HCT116 (cell line): ENCODE measurements around the gene SOX9. TPM values are rescaled to one million over a fixed set of nuclear protein-coding genes. Genes with fewer than 3 reads are reported as not detected.

Experiments used
- ATAC-seq: fragments of 200-7000 bp; cut with Tn5 transposase; 2 replicates; pipeline ENCODE4 v1.9.1; 2020; ENCODE audit warnings: mild to moderate bottlenecking, moderate library complexity
- BruUV-seq: library from RNA; stranded (reverse); fragments of 400-500 nt; replicated peaks from 2 replicates; lab custom pipeline; 2021; lab: Mats Ljungman, UMichigan
- CTCF ChIA-PET: fragments of 300-600 bp; sonication (Branson Sonifier 250); formaldehyde crosslinking; loops from one replicate; lab custom pipeline; 2021; ENCODE audit warnings: antibody characterized with exemption; lab: Charles Lee
- POLR2A ChIA-PET: fragments of 300-600, 350-600 bp; sonication (Branson Sonifier 250); formaldehyde crosslinking; loops from one replicate; lab custom pipeline; 2021; ENCODE audit warnings: antibody characterized with exemption; lab: Charles Lee
- RAD21 ChIA-PET, 2 experiments: fragments of 300-600 bp; sonication (Branson Sonifier 250); formaldehyde crosslinking; loops; one replicate each; lab custom pipeline; 2023; ENCODE audit warnings: low total read pairs in 2 of 2; ENCODE audit not compliant: uncharacterized antibody in 2 of 2, unreplicated experiment in 2 of 2, low non-redundant PET in 1 of 2; lab: Charles Lee
- DNase-seq: peaks from one replicate; pipeline ENCODE4 v3.0.0-alpha.2; 2010; ENCODE audit warnings: low read depth, low spot score
- H2AFZ ChIP-seq: fragments of 200-600 bp; shearing (Covaris generic), sonication (generic); 2 replicates; pipeline ENCODE4 v1.6.1; 2017; ENCODE audit warnings: low read depth, mixed run types, mixed read lengths, antibody characterized with exemption, low read length; ENCODE audit not compliant: poor library complexity, severe bottlenecking
- H3K27ac ChIP-seq: 2 replicates; pipeline ENCODE4 v1.5.1; 2012; ENCODE audit warnings: low read depth, low read length
- H3K27me3 ChIP-seq: fragments of 200-600 bp; sonication (generic); 2 replicates; pipeline ENCODE4 v1.6.1; 2016; ENCODE audit warnings: mixed run types, low read length, mixed read lengths; ENCODE audit not compliant: insufficient read depth
- H3K36me3 ChIP-seq, 2 experiments: fragments of 200-500 bp in 1 of 2; fragments of 200-600 bp in 1 of 2; sonication (Bioruptor generic) in 1 of 2; sonication (generic) in 1 of 2; 2 replicates each; pipeline versions ENCODE4 v1.5.1 to v1.6.1; 2014 to 2016; ENCODE audit warnings: low read length in 2 of 2, inconsistent platforms in 1 of 2, mixed read lengths in 1 of 2, mixed run types in 1 of 2; ENCODE audit not compliant: insufficient read depth in 2 of 2, control insufficient read depth in 1 of 2
- H3K4me1 ChIP-seq, 2 experiments: fragments of 200-600 bp in 1 of 2; sonication (generic) in 1 of 2; 2 replicates each; pipeline versions ENCODE4 v1.5.1 to v1.6.1; 2012 to 2017; ENCODE audit warnings: low read length in 2 of 2, inconsistent platforms in 1 of 2, mild to moderate bottlenecking in 1 of 2, mixed read lengths in 1 of 2, mixed run types in 1 of 2, moderate library complexity in 1 of 2; ENCODE audit not compliant: insufficient read depth in 2 of 2, control insufficient read depth in 1 of 2
- H3K4me2 ChIP-seq: fragments of 200-600 bp; sonication (generic); 2 replicates; pipeline ENCODE4 v1.6.1; 2017; ENCODE audit warnings: mixed run types, low read length, mixed read lengths
- H3K4me3 ChIP-seq, 2 experiments: fragments of 200-600 bp in 1 of 2; sonication (generic) in 1 of 2; replicated peaks in 1 of 2; 2 replicates each; pipeline ENCODE4 v1.5.1; 2011 to 2016; ENCODE audit warnings: low read length in 2 of 2, control low read depth in 1 of 2, low read depth in 1 of 2, mild to moderate bottlenecking in 1 of 2, mixed read lengths in 1 of 2, mixed run types in 1 of 2
- H3K79me2 ChIP-seq: fragments of 200-600 bp; sonication (generic); 2 replicates; pipeline ENCODE4 v1.6.1; 2017; ENCODE audit warnings: mild to moderate bottlenecking, mixed run types, low read length, moderate library complexity, mixed read lengths; ENCODE audit not compliant: insufficient read depth
- H3K9ac ChIP-seq: fragments of 200-600 bp; sonication (generic); 2 replicates; pipeline ENCODE4 v1.6.1; 2016; ENCODE audit warnings: low read length, mixed read lengths
- H3K9me2 ChIP-seq: fragments of 200-600 bp; sonication (generic), shearing (Covaris generic); 2 replicates; pipeline ENCODE4 v1.6.1; 2017; ENCODE audit warnings: mixed run types, mild to moderate bottlenecking, moderate library complexity; ENCODE audit not compliant: insufficient read depth
- H3K9me3 ChIP-seq, 2 experiments: fragments of 200-500 bp in 1 of 2; fragments of 200-600 bp in 1 of 2; sonication (Bioruptor generic) in 1 of 2; sonication (generic) in 1 of 2; 2 replicates each; pipeline ENCODE4 v1.6.1; 2014 to 2017; ENCODE audit warnings: low read length in 2 of 2, mixed read lengths in 2 of 2, inconsistent platforms in 1 of 2, low read depth in 1 of 2, mild to moderate bottlenecking in 1 of 2, mixed run types in 1 of 2, moderate library complexity in 1 of 2; ENCODE audit not compliant: control insufficient read depth in 1 of 2, insufficient read depth in 1 of 2
- H4K20me1 ChIP-seq: fragments of 200-600 bp; sonication (generic), shearing (Covaris generic); 2 replicates; pipeline ENCODE4 v1.6.1; 2017; ENCODE audit warnings: mixed run types, mild to moderate bottlenecking, moderate library complexity; ENCODE audit not compliant: insufficient read depth
- CBX3 ChIP-seq: IDR thresholded peaks from 2 replicates; pipeline ENCODE4 v1.6.1; 2012; ENCODE audit warnings: low read depth
- ELF1 ChIP-seq: IDR thresholded peaks from 2 replicates; pipeline ENCODE4 v1.6.1; 2012; ENCODE audit warnings: low read depth, borderline replicate concordance
- EZH2 ChIP-seq: fragments of 200-600 bp; sonication (generic); IDR thresholded peaks from 2 replicates; pipeline ENCODE4 v1.6.1; 2017; ENCODE audit warnings: antibody characterized with exemption, mixed run types
- EZH2phosphoT487 ChIP-seq: fragments of 200-600 bp; IDR thresholded peaks from 2 replicates; pipeline ENCODE4 v1.6.1; 2018; ENCODE audit warnings: antibody characterized with exemption, borderline replicate concordance
- FOSL1 ChIP-seq: IDR thresholded peaks from 2 replicates; pipeline ENCODE4 v1.6.1; 2012; ENCODE audit warnings: low read depth
- MAX ChIP-seq: IDR thresholded peaks from 2 replicates; pipeline ENCODE4 v1.6.1; 2012
- POLR2AphosphoS5 ChIP-seq: IDR thresholded peaks from 2 replicates; pipeline ENCODE4 v1.6.1; 2011; ENCODE audit warnings: mild to moderate bottlenecking, low read depth, low read length, moderate library complexity
- SIN3A ChIP-seq: IDR thresholded peaks from 2 replicates; pipeline ENCODE4 v1.6.1; 2012; ENCODE audit warnings: low read depth
- ZFX ChIP-seq: fragments of 450-650 bp; IDR thresholded peaks from 2 replicates; pipeline ENCODE4 v1.6.1; 2017
- ZNF274 ChIP-seq: fragments of 200-500 bp; sonication (Bioruptor generic); IDR thresholded peaks from 2 replicates; pipeline ENCODE4 v1.6.1; 2014; ENCODE audit warnings: mild to moderate bottlenecking, low read depth, low read length, inconsistent platforms
- intact Hi-C: fragments of 100-400 bp; cut with micrococcal nuclease; formaldehyde crosslinking; loops from 2 replicates; pipeline ENCODE4 v1.10.0; 2022
- total RNA-seq: library from RNA; stranded (reverse); gene quantifications from one replicate; pipeline ENCODE4 v1.2.1, GENCODE V29; 2021; ENCODE audit not compliant: unreplicated experiment
- TF ChIP-seq, protein P1 (sequence below): IDR thresholded peaks from 2 replicates; pipeline ENCODE4 v1.6.1; 2012; ENCODE audit warnings: low read depth
- TF ChIP-seq, protein P2 (sequence below): IDR thresholded peaks from 2 replicates; pipeline ENCODE4 v1.6.1; 2012
- TF ChIP-seq, protein P3 (sequence below), 3 experiments: fragments of 200-600 bp in 1 of 3; sonication (generic) in 1 of 3; IDR thresholded peaks in 2 of 3; conservative IDR thresholded peaks in 1 of 3; 2 replicates each; pipeline ENCODE4 v1.5.1; 2012 to 2017; ENCODE audit warnings: low read depth in 2 of 3, low read length in 2 of 3, antibody characterized with exemption in 1 of 3, borderline replicate concordance in 1 of 3, control low read depth in 1 of 3, mild to moderate bottlenecking in 1 of 3, mixed read lengths in 1 of 3, mixed run types in 1 of 3, moderate library complexity in 1 of 3; ENCODE audit not compliant: insufficient read depth in 1 of 3

The SOX9 gene
- total RNA-seq, 1 experiment from 2014 or later: 69.2 TPM

DNA sequence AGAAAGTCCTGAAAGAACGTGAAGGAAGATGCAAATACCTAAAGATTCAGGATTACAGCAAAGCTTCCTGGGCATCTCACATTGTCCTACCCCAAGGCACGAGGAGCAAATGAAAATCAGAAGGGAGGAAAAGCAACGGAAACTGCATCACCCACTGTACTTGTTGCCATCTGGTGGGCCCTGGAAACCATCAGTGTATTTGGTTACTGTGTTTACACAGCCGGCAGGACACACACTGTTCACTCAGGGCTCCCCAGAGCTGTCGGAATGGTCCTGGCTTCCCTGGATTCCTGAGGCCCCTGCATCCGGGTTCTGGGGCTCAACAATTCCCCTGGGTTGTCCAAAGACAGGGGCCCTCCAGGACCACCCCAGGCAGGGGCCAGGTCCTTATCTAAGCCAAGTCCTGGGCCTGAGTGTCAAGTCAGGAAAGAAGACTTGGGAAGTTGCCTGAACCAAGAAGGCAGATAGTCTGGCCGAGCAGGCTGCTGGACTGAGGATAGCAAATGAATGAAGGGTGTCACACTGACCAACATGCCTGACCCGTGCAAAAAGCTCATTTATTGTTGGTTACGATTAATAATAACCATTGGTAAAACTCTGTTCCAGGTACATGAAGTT, 52.8 kb downstream of the SOX9 start:
- POLR2A ChIA-PET: no interaction called here
- no TSS peak for BruUV-seq
- no peak for ATAC-seq
- H3K79me2 ChIP-seq: no peaks in the 10 kb centered on the region
- no peaks in the 10 kb centered on the region; the same call in 1 of the 2 replicates for H3K27me3 ChIP-seq
- DNase-seq: no peak
- H2AFZ ChIP-seq: no peak overlapping the region
- no peak overlapping the region for H3K4me3 ChIP-seq
- H3K4me1 ChIP-seq: peaks cover 8 to 20% of the 10 kb centered on the region in 2 experiments; a peak in 3 of 4 replicates
- no peaks in the 10 kb centered on the region for H3K36me3 ChIP-seq
- H3K27ac ChIP-seq: no peak overlapping the region
- H3K9me2 ChIP-seq: no peaks in the 10 kb centered on the region
- intact Hi-C loops: no loop called here
- RAD21 ChIA-PET: no interaction called here
- no peak overlapping the region for H3K9ac ChIP-seq
- H3K4me2 ChIP-seq: no peak overlapping the region
- CTCF ChIA-PET: interaction anchor here (1.2 kb wide), 1 partner anchor 21 kb away, joined by 3 read pairs; no protein-coding TSS in a partner anchor
- TF ChIP-seq POLR2AphosphoS5 (no peak), EZH2 (no peak), CBX3 (no peak), EZH2phosphoT487 (no peak), ELF1 (no peak), MAX (no peak), ZFX (no peak), FOSL1 (no peak), SIN3A (no peak), ZNF274 (no peak)
- TF ChIP-seq, protein P1, sequence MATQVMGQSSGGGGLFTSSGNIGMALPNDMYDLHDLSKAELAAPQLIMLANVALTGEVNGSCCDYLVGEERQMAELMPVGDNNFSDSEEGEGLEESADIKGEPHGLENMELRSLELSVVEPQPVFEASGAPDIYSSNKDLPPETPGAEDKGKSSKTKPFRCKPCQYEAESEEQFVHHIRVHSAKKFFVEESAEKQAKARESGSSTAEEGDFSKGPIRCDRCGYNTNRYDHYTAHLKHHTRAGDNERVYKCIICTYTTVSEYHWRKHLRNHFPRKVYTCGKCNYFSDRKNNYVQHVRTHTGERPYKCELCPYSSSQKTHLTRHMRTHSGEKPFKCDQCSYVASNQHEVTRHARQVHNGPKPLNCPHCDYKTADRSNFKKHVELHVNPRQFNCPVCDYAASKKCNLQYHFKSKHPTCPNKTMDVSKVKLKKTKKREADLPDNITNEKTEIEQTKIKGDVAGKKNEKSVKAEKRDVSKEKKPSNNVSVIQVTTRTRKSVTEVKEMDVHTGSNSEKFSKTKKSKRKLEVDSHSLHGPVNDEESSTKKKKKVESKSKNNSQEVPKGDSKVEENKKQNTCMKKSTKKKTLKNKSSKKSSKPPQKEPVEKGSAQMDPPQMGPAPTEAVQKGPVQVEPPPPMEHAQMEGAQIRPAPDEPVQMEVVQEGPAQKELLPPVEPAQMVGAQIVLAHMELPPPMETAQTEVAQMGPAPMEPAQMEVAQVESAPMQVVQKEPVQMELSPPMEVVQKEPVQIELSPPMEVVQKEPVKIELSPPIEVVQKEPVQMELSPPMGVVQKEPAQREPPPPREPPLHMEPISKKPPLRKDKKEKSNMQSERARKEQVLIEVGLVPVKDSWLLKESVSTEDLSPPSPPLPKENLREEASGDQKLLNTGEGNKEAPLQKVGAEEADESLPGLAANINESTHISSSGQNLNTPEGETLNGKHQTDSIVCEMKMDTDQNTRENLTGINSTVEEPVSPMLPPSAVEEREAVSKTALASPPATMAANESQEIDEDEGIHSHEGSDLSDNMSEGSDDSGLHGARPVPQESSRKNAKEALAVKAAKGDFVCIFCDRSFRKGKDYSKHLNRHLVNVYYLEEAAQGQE: no peak
- TF ChIP-seq, protein P2, sequence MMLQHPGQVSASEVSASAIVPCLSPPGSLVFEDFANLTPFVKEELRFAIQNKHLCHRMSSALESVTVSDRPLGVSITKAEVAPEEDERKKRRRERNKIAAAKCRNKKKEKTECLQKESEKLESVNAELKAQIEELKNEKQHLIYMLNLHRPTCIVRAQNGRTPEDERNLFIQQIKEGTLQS: no peak
- TF ChIP-seq, protein P3, sequence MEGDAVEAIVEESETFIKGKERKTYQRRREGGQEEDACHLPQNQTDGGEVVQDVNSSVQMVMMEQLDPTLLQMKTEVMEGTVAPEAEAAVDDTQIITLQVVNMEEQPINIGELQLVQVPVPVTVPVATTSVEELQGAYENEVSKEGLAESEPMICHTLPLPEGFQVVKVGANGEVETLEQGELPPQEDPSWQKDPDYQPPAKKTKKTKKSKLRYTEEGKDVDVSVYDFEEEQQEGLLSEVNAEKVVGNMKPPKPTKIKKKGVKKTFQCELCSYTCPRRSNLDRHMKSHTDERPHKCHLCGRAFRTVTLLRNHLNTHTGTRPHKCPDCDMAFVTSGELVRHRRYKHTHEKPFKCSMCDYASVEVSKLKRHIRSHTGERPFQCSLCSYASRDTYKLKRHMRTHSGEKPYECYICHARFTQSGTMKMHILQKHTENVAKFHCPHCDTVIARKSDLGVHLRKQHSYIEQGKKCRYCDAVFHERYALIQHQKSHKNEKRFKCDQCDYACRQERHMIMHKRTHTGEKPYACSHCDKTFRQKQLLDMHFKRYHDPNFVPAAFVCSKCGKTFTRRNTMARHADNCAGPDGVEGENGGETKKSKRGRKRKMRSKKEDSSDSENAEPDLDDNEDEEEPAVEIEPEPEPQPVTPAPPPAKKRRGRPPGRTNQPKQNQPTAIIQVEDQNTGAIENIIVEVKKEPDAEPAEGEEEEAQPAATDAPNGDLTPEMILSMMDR (IDR thresholded peaks at IDR 0.05 in 2 of 3, conservative IDR thresholded peaks at IDR 0.05 in 1 of 3; ENCODE audit: borderline replicate concordance in 1 of 3, insufficient read depth in 1 of 3, low read depth in 2 of 3, low read length in 2 of 3): no peak
- no peaks in the 10 kb centered on the region for H3K9me3 ChIP-seq
- H4K20me1 ChIP-seq: no peaks in the 10 kb centered on the region
